ENCODE data around the gene LRRC70.

LRRC70 gene

DNA sequence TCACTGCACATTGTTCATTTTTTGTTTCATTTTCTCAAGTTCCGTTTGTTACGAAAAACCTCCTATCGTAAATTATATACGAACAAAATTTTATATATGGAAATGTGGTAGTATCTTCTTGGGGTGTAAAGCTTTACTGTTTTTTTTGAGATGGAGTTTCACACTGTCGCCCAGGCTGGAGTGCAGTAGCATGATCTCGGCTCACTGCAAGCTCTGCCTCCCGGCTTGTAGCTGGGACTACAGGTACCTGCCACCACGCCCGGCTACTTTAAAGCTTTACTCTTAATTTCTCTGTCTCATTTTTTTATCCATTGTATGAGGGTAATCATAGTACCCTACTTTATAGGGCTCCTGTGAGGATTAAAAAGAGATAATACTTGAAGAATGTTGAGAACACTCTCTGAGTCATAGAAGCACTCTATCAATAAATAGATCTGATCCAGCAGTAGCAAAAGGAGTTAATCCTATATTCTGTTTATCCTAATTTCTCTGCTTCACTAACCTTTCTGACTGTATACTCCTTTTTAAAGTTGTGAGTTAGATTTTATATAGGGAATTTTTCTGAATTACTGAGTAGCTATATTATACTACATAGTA, 5.6 kb upstream of the LRRC70 start:
- DNase-seq (ENCODE audit: low read depth, low spot score): no peak
- H3K4me3 ChIP-seq (ENCODE audit: low read length): no peak overlapping the region

DNA sequence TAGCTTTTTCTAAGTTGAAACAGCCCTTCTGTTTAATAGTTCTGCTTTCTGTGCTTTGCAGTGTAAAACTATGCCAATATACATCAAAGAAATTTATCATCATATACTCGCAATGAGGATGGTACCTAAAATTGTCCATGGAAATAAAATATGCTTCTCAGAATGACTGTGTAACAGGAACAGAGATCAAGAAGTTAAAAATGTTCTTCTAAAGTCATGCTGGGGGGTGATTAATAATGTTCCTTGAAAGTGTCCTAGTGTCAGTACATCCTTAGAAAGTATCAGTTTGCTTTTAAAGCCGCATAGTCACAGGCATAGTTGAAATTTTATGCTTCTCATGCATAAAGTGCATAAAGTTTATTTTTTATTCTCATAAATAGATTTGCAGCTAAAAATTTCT, 4.0 kb upstream of the LRRC70 start:
- no peak overlapping the region for H3K4me3 ChIP-seq (ENCODE audit: low read length)
- no peak for DNase-seq (ENCODE audit: low read depth, low spot score)

DNA sequence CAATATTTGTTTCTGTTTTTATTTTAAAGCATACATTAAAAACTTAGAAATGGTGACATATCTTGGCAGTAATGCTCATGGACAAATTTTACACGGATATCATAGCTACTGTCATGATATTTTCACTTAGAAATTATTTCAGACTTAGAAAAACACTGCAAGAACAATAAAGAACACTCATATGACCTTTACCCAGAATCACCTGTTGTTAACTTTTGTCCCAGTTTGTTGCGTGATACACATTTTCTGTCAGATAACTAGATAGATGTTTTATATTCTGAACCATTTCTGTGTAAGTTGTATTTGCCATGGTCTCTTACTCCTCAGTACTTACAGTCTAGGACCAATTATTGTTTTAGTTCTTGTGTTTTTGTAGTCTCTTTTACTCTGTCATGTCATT, 3.6 kb upstream of the LRRC70 start:
- DNase-seq (ENCODE audit: low read depth, low spot score): no peak
- H3K4me3 ChIP-seq (ENCODE audit: low read length): no peak overlapping the region

DNA sequence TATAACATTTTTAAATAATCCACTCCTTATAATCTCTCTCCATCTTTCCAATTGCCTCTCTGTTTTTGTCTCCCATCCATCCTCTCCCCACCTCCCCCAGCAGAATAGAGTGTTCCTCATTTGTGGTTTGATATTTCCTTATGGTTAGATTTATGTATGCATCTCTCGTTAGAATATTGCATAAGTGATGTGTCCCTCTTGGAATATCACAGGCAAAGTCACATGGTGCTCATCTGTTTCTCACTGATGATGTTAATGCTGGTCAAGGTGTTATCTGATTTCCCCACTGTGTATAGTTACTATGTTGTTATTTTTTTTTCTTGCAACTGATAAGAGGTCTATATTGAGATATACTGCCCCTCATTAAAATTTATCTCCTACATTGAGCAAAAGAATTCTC, 3.1 kb upstream of the LRRC70 start:
- DNase-seq (ENCODE audit: low read depth, low spot score): no peak
- no peak overlapping the region for H3K4me3 ChIP-seq (ENCODE audit: low read length)

DNA sequence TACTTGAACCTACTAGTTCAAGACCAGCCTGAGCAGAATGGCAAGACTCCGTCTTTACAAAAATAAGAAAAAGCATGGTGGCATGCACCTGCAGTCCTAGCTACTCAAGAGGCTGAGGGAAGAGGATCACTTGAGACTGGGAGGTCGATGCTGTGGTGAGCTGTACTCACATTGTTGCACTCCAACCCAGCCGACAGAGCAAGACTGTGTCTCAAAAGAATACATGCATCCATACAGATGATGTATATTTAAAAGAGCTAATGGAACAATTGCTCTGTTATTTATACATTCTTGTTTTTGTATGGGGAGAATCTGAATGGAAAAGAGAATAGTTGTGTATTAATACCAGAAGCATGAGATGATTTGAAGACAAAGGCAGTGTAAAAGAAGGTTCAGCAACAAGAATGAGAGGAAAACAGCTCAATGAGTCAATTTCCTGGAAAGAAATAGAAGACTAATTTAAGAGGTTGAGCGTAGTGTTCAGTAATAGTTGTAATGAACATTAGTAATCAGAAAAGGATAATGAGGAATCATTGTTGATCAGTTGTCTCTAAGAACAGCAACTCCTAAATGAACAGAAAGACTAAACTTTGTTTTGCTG, 1.9 kb upstream of the LRRC70 start:
- H3K4me3 ChIP-seq (ENCODE audit: low read length): no peak overlapping the region
- no peak for DNase-seq (ENCODE audit: low read depth, low spot score)

DNA sequence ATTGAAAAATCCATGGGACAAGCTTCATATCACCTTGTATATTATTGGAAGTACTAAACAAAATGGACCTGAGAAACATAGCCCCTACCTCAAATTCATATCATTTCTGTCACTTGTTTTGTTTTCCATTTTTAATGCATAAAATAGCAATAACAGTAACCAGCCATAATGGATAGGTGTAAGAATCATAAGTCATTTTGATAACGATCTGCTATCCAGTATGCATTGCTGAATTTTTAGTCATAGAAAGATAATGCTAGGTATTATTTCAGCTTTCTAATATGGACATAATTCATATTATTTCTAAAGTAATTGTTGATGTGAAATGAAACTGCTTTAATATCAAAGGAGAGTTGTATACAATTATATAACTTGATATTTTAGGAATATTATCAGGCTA, 1.1 kb upstream of the LRRC70 start:
- DNase-seq (ENCODE audit: low read depth, low spot score): no peak
- no peak overlapping the region for H3K4me3 ChIP-seq (ENCODE audit: low read length)

DNA sequence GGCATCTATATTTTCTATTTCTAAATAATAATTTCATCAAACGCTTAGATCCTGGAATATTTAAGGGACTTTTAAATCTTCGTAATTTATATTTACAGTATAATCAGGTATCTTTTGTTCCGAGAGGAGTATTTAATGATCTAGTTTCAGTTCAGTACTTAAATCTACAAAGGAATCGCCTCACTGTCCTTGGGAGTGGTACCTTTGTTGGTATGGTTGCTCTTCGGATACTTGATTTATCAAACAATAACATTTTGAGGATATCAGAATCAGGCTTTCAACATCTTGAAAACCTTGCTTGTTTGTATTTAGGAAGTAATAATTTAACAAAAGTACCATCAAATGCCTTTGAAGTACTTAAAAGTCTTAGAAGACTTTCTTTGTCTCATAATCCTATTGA, 1.1 kb downstream of the LRRC70 start:
- no peak overlapping the region for H3K4me3 ChIP-seq (ENCODE audit: low read length)
- no peak for DNase-seq (ENCODE audit: low read depth, low spot score)

DNA sequence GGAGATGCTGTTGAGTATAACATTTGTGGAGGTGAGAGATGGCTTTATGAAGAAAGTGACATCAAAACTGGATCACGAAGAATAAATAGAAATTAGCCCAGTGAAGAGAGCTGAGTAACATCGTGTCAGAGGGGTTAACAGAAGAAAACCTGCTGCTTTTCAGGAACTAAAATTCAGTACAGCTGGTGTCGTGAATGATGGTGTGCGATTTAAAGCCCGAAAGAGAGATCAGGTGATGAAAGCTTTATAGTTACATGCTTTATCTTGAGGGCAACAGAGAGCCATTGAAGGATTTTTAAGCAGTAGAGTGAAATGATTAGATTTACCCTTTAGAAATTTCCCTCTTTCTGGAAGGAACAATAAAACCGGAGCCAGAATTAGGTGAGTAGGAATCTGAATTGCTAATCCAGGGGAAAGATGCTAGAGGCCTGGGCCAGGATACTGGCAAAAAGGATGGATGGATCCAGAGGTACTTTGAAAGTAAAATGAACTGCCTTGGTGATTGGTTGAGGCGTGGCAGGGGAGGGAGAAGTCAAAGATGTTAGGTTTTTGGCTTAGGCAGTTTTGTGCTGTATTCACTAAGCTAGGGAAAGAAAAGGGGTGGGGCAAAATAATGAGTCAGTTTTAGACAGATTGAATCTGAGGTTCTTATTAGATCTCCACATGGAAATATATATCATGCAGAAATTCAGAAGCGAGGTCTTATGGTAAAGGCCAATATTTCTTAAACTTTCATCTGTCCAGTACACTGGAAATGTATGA, 3.4 kb downstream of the LRRC70 start:
- DNase-seq (ENCODE audit: low read depth, low spot score): no peak
- H3K4me3 ChIP-seq (ENCODE audit: low read length): no peak overlapping the region

DNA sequence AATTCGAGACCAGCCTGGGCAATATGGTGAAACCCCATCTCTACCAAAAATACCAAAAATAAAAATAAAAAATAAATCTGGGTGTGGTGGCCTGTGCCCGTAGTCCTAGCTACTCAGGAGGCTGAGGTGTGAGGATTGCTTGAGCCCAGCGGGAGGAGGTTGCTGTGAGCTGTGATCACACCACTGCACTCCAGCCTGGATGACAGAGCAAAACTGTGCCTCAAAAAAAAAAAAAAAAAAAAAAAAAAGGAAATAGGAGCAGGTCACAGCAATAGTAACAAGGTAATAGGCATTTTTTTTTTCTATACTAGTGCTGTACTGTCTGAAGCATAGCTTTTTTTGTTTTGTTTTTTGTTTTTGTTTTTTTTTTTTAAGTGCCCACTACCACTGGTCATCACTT, 5.8 kb downstream of the LRRC70 start:
- no peak overlapping the region for H3K4me3 ChIP-seq (ENCODE audit: low read length)
- no peak for DNase-seq (ENCODE audit: low read depth, low spot score)

DNA sequence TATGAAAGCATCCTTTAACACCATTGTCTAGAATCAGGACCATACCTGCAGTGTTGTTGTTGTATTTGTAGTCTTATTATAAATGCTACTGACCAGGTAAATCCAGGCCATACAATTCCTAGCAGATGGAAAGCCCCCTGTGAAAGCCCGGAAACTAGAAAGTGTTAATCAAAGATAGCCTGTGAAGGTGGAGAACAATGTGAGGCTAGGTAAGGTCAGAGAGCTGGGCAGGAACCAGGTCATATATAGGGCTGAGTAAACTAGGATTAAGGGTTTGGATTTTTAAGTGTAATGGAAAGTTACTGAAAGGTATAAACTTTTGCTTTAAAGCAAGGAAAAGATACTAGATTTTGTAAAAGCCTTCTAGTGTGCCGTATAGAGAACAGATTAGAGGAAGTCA, 6.7 kb downstream of the LRRC70 start:
- H3K4me3 ChIP-seq (ENCODE audit: low read length): no peak overlapping the region
- no peak for DNase-seq (ENCODE audit: low read depth, low spot score)

DNA sequence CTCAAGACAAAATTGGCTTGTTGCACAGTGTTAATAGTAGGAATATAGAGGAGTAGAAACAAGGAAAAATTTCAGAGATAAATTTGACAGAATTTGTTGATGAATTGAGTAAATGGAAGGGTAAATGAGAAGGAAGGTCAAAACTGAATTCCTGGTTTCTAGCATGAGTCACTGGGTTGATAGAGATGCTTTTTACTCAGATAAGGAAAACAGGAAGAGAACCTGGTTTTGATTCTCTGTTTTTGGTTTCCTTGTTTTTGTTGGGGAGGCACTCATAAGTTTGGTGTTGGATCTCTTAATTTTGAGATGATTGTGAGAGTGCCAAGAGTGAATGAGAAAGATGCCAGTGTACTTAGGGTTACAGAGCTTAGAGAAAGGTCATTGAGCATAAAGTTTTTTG, 7.1 kb downstream of the LRRC70 start:
- DNase-seq (ENCODE audit: low read depth, low spot score): no peak

DNA sequence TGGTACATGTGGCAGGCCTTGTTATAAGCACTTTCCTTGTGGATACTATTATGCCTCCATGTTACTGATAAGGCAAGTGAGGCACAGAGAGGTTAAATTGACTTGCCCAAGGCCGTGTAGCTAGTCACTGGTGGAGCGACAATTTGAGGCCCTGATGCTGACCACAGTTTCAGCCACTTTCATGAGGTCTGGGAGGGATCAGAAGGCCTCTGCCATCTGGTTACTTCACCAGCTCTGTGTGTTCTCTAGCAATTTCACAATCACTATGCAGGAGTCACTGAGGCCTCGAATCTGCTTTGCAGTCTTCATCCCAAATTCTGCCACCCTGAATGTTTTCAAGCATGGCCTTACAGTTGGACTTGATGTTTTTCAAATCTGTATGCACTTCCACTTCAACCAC, 9.1 kb downstream of the LRRC70 start:
- no peak overlapping the region for H3K4me3 ChIP-seq (ENCODE audit: low read length)
- no peak for DNase-seq (ENCODE audit: low read depth, low spot score)

More for the DNA sequence above, 7.1 kb downstream of the LRRC70 start:
- H3K4me3 ChIP-seq (ENCODE audit: low read length): no peak overlapping the region

DNA sequence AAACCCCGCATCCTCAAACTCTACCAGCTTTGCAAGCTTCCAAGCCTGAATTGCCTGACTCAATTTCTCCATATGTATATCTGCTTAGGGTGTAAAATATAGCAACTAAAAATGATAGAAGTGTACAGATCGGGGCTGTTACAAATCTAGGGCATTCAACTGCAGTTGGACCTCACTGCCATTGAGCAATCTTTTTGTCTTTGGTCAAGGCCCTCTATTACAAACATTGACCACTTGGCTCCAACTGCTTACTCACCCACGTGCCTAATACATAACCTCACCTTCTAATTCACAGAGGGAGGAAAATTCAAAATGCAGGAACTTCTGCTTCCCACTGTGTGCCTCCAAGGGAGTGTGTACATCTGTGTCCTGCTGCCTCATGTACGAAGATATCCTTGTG, 10.0 kb downstream of the LRRC70 start:
- H3K4me3 ChIP-seq (ENCODE audit: low read length): no peak overlapping the region
- no peak for DNase-seq (ENCODE audit: low read depth, low spot score)

DNA sequence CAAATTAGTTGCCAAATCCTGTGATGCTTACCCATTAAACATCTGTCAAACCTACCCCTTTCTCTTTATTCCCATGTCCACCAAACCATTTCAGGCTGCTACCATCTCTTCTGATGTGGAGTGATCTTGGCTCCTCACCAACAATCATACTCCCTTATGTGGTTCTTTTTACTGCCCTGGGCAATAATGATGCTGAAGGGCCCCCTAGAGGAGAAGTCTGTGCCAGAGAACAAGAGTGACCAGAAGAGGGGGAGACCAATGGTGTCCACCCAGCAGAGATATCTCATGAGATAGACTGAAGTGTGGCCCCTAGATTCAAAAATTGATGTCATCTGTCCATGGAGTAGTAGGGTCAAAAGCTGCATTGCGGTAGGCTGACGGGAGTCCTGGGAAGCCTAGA, 10.9 kb downstream of the LRRC70 start:
- no peak overlapping the region for H3K4me3 ChIP-seq (ENCODE audit: low read length)
- no peak for DNase-seq (ENCODE audit: low read depth, low spot score)

DNA sequence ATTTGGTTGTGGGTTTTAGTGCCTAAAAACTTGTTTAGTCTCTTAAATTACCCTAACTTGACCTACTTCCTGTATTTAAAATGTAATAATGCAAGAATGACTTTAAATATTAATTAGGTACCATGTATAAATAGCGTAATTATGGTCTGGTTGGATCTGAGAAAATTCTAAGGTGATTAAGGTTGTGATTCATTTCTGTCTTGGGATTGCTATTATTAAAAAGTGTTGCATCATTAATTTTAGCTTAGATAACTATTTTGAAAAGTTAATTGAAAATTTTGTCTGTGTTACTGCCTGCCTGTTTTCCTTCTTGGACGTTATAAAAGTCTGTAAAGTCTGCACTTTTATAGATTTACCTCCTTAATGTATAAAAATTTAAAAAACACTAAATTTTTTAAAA, 11.8 kb downstream of the LRRC70 start:
- DNase-seq (ENCODE audit: low read depth, low spot score): no peak
- no peak overlapping the region for H3K4me3 ChIP-seq (ENCODE audit: low read length)

DNA sequence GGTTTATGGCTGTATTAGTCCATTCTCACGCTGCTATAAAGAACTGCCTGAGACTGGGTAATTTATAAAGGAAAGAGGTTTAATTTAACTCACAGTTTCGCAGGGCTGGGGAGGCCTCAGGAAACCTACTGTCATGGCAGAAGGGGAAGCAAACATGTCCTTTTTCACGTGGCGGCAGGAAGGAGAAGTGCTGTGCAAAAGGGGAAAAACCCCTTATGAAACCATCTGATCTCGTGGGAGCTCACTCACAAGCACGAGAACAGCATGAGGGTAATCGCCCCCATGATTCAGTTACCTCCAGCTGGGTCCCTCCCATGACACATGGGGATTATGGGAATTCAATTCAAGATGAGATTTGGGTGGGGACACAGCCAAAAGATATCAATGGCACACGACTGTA, 13.9 kb downstream of the LRRC70 start:
- no peak for DNase-seq (ENCODE audit: low read depth, low spot score)
- no peak overlapping the region for H3K4me3 ChIP-seq (ENCODE audit: low read length)

DNA sequence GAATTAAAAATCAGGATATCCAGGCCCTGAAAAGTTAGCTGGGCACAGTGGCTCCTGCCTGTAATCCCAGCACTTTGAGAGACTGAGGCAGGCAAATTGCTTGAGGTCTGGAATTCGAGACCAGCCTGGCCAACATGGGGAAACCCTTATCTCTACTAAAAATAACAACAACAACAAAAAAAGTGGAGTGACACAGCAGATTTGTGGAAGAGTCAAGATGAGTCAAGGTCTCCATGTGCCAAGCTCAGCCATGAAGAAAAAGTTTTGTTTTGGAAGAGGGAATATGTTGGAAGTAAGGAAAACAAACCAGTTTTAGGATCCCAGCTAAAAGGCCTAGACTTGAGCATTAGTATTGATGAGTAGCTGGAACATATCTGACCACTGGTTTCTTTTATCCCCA, 14.7 kb downstream of the LRRC70 start:
- no peak for DNase-seq (ENCODE audit: low read depth, low spot score)
- H3K4me3 ChIP-seq (ENCODE audit: low read length): no peak overlapping the region

DNA sequence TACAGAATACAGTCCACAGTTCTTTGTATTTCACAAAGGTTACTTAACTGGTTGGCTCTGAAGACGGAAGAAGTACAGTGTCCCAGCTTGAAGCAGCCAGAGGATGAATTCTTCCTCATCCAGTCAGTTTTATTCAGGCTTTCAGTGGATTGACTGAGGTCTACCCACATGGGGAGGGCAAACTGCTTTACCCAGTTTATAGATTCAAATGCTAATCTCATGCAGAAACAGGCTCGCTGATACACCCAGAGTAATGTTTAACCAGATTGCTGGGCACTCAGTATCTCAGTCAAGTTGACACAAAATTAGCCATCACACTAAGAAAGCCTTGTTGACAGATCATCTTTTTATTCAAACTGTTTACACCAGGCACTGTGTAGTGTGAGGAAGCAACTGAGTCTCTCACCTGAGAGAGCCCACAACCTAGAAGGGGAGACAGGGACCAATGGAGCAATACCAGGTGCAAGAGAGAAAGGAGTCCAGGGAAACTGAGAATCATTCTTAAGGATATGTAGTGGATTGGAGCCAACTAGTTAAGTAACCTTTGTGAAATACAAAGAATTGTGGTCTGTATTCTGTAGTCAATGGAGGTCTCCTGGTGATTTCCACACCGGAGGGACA, 15.9 kb downstream of the LRRC70 start:
- DNase-seq (ENCODE audit: low read depth, low spot score): no peak
- no peak overlapping the region for H3K4me3 ChIP-seq (ENCODE audit: low read length)

DNA sequence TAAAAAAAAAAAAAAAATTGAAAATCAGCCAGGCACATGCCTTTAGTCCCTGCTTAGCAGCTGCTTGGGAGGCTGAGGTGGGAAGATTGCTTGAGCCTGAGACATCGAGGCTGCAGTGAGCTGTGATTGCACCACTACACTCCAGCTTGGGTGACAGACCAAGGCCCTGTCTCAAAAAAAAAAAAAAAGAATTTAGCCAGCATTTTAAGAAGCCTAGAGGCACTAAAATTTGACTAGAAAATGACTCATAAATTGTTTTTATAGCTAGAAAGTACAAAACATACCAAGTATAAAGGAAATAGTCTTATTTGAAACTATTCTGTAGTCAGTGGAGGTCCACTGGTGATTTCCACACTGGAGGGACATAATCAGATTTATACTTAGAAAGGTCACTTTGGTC, 17.5 kb downstream of the LRRC70 start:
- DNase-seq (ENCODE audit: low read depth, low spot score): no peak
- H3K4me3 ChIP-seq (ENCODE audit: low read length): no peak overlapping the region

DNA sequence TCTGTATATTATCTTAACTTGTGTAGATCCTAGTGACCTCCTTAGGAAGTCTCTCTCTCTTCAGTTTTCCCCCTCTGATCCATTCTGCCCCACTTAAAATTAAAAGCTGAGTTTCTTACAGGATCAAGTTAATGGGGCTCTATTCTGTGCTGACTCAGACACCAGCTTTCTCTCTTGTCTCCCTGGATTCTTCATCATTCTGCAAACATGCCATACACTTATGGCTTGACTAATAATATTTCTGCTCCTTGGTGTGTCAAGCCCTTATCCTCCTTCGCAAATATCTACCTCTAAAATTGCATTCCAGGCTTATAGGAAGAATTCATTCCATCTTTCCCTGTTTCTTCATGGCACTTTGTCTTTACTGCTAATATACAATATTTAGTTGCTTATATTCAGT, 18.1 kb downstream of the LRRC70 start:
- DNase-seq (ENCODE audit: low read depth, low spot score): no peak
- no peak overlapping the region for H3K4me3 ChIP-seq (ENCODE audit: low read length)

Data from Jurkat, Clone E6-1 (cell line).